Smooth muscle cell of bladder (primary cell): ENCODE results near the gene ZIC5. TPM values are rescaled to one million over a fixed set of nuclear protein-coding genes. Genes with fewer than 3 reads are reported as not detected.

ENCODE experiments used
- total RNA-seq: library from RNA; depleted of rRNA; stranded (reverse); fragments of >200 nt; gene quantifications from 2 replicates; pipeline ENCODE4 v1.2.3, GENCODE V29; 2014

Gene ZIC5
- total RNA-seq, result not detected in 2 replicates

GRCh38 chr13:99971576-99972189 lies at the start of gene ZIC5:
TSS of gene ZIC5 (minus strand) at chr13:99971767. CDS start at chr13:99971603, 164 bp downstream.

GRCh38 chr13:99981735-99982035 lies 10.1 kb upstream of the ZIC5 start, which contains the start of gene ZIC2:
TSS of gene ZIC2 (plus strand) at chr13:99981784. CDS start at chr13:99982065, 281 bp downstream.

Other genes starting within 250 kb of the ZIC5 start
- gene ZIC2, start 10.0 kb upstream of the ZIC5 start, total RNA-seq, result not detected in 2 replicates
- gene PCCA, start 117.3 kb upstream of the ZIC5 start, total RNA-seq, result 40.4 and 45.9 TPM in 2 replicates